A549 (cell line): ENCODE data around the gene POLR2E.

Experiments
- JUN ChIP-seq, 2 experiments: fragments of >200 bp; sonication (Bioruptor Twin); formaldehyde crosslinking; IDR thresholded peaks; 2 replicates in 1 of 2; 3 replicates in 1 of 2; pipeline ENCODE4 v1.6.1; 2016 to 2017
- JUNB ChIP-seq: fragments of >200 bp; sonication (Bioruptor Twin); formaldehyde crosslinking; IDR thresholded peaks from 2 replicates; pipeline ENCODE4 v1.6.1; 2016
- KDM1A ChIP-seq: fragments of 200-600 bp; sonication (generic); IDR thresholded peaks from 2 replicates; pipeline ENCODE4 v1.6.1; 2016; ENCODE audit warnings: low read depth, mild to moderate bottlenecking
- MAFK ChIP-seq: fragments of 450-650 bp; IDR thresholded peaks from 2 replicates; pipeline ENCODE4 v1.6.1; 2014; ENCODE audit not compliant: partially characterized antibody
- MAZ ChIP-seq: fragments of 150-350 bp; IDR thresholded peaks from 2 replicates; pipeline ENCODE4 v1.6.1; 2014; ENCODE audit warnings: antibody characterized with exemption, low read depth, low read length, borderline replicate concordance
- NFE2L2 ChIP-seq: fragments of 150-350 bp; conservative IDR thresholded peaks from 2 replicates; pipeline ENCODE4 v1.6.1; 2014; ENCODE audit warnings: low read length
- POLR2A ChIP-seq: IDR thresholded peaks from 2 replicates; pipeline ENCODE4 v1.6.1; 2012; ENCODE audit warnings: mild to moderate bottlenecking, low read length
- RAD21 ChIP-seq, 2 experiments: fragments of >200 bp in 1 of 2; sonication (Bioruptor Twin) in 1 of 2; formaldehyde crosslinking in 1 of 2; IDR thresholded peaks in 1 of 2; conservative IDR thresholded peaks in 1 of 2; 2 replicates in 1 of 2; 3 replicates in 1 of 2; pipeline ENCODE4 v1.6.1; 2012 to 2018; ENCODE audit warnings: inconsistent platforms in 1 of 2
- RCOR1 ChIP-seq: fragments of 150-350 bp; IDR thresholded peaks from 2 replicates; pipeline ENCODE4 v1.6.1; 2014; ENCODE audit warnings: antibody characterized with exemption, low read length, low read depth
- SREBF2 ChIP-seq: fragments of 450-650 bp; IDR thresholded peaks from 2 replicates; pipeline ENCODE4 v1.6.1; 2014; ENCODE audit warnings: mild to moderate bottlenecking, moderate library complexity
- TF ChIP-seq, protein P1 (sequence below): fragments of >200 bp; sonication (Bioruptor Twin); formaldehyde crosslinking; IDR thresholded peaks from 3 replicates; pipeline ENCODE4 v1.5.1; 2016
- TF ChIP-seq, protein P2 (sequence below): fragments of >200 bp; sonication (Bioruptor Twin); formaldehyde crosslinking; IDR thresholded peaks from 3 replicates; pipeline ENCODE4 v1.6.1; 2016
- TF ChIP-seq, protein P3 (sequence below): fragments of 200-600 bp; sonication (generic); IDR thresholded peaks from 2 replicates; pipeline ENCODE4 v1.6.1; 2016; ENCODE audit warnings: antibody characterized with exemption, mild to moderate bottlenecking, moderate library complexity

DNA sequence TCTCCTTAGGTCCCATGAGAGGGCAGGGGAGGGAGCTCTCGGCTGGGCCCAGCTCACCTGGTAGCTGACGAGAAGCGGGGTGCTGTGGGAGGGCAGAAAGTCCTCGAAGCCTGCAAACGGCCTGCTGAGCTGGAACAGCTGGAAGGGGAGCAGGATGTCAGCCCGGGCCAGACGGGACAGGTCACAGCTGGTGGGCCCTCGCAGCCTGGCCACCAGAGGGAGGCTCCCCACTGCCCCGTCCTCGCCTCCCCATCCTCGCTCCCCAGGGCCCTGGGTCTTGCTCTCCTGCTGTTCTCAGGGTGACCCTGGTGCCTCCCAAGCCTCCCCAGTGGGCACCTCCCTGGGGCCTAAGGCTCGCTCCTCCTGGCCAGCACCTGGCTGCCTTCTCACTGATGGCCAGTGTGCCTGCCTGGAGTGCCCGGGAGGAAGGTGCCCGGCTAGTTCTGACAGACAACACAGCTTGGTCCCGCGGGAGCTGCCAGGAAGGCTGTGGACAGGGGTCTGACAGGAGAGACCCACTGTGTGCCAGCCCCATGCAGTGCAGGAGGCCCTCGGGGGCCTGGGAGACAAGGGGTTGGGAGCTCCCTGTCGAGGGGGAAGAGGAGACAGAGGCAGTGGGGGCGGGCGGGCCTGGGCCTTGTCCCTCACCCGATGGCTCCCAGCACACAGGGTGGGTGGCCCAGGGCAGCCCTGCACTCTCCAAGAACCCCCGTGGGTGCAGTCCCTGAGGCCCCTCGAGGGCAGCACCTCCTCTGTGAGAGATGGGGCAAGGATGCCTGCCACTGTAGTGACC is 28.9 kb upstream of the POLR2E start:
- TF ChIP-seq, protein P1, sequence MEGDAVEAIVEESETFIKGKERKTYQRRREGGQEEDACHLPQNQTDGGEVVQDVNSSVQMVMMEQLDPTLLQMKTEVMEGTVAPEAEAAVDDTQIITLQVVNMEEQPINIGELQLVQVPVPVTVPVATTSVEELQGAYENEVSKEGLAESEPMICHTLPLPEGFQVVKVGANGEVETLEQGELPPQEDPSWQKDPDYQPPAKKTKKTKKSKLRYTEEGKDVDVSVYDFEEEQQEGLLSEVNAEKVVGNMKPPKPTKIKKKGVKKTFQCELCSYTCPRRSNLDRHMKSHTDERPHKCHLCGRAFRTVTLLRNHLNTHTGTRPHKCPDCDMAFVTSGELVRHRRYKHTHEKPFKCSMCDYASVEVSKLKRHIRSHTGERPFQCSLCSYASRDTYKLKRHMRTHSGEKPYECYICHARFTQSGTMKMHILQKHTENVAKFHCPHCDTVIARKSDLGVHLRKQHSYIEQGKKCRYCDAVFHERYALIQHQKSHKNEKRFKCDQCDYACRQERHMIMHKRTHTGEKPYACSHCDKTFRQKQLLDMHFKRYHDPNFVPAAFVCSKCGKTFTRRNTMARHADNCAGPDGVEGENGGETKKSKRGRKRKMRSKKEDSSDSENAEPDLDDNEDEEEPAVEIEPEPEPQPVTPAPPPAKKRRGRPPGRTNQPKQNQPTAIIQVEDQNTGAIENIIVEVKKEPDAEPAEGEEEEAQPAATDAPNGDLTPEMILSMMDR, result no peak
- TF ChIP-seq MAZ (no peak), RAD21 (conservative IDR thresholded peaks at IDR 0.05 in 1 of 2, IDR thresholded peaks at IDR 0.05 in 1 of 2) (no peak), MAFK (no peak), KDM1A (no peak), JUN (IDR thresholded peaks at IDR 0.05) (no peak), RCOR1 (no peak), POLR2A (no peak), NFE2L2 (no peak), JUNB (no peak), SREBF2 (no peak)
- TF ChIP-seq, protein P2, sequence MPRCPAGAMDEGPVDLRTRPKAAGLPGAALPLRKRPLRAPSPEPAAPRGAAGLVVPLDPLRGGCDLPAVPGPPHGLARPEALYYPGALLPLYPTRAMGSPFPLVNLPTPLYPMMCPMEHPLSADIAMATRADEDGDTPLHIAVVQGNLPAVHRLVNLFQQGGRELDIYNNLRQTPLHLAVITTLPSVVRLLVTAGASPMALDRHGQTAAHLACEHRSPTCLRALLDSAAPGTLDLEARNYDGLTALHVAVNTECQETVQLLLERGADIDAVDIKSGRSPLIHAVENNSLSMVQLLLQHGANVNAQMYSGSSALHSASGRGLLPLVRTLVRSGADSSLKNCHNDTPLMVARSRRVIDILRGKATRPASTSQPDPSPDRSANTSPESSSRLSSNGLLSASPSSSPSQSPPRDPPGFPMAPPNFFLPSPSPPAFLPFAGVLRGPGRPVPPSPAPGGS, result no peak
- TF ChIP-seq, protein P3, sequence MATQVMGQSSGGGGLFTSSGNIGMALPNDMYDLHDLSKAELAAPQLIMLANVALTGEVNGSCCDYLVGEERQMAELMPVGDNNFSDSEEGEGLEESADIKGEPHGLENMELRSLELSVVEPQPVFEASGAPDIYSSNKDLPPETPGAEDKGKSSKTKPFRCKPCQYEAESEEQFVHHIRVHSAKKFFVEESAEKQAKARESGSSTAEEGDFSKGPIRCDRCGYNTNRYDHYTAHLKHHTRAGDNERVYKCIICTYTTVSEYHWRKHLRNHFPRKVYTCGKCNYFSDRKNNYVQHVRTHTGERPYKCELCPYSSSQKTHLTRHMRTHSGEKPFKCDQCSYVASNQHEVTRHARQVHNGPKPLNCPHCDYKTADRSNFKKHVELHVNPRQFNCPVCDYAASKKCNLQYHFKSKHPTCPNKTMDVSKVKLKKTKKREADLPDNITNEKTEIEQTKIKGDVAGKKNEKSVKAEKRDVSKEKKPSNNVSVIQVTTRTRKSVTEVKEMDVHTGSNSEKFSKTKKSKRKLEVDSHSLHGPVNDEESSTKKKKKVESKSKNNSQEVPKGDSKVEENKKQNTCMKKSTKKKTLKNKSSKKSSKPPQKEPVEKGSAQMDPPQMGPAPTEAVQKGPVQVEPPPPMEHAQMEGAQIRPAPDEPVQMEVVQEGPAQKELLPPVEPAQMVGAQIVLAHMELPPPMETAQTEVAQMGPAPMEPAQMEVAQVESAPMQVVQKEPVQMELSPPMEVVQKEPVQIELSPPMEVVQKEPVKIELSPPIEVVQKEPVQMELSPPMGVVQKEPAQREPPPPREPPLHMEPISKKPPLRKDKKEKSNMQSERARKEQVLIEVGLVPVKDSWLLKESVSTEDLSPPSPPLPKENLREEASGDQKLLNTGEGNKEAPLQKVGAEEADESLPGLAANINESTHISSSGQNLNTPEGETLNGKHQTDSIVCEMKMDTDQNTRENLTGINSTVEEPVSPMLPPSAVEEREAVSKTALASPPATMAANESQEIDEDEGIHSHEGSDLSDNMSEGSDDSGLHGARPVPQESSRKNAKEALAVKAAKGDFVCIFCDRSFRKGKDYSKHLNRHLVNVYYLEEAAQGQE, result no peak
